HG03520 (cell line): ENCODE results near the gene CCT8L2.
"Not testable (repeated sequence)": the region's sequence is repeated elsewhere in the genome, so short reads cannot be mapped to it uniquely, and the experiment has no call there.

ENCODE experiments used
- ATAC-seq: cut with Tn5 transposase; IDR thresholded peaks from one replicate; pipeline ENCODE4 v1.9.1; 2021; ENCODE audit warnings: mild to moderate bottlenecking, moderate library complexity; ENCODE audit not compliant: unreplicated experiment

Gene CCT8L2

GRCh38 chr22:16592710-16593109 lies at the start of gene CCT8L2:
Gene CCT8L2 (minus strand): TSS chr22:16592810. CDS start chr22:16592550, 260 bp downstream.
- ATAC-seq, result not testable (repeated sequence)

GRCh38 chr22:16635442-16635841 lies 42.8 kb upstream of the CCT8L2 start:
- not testable (repeated sequence) for ATAC-seq

GRCh38 chr22:16634092-16634491 lies 41.5 kb upstream of the CCT8L2 start:
- not testable (repeated sequence) for ATAC-seq

- ATAC-seq, result not testable (repeated sequence)
Observed at GRCh38 chr22:16628476-16628875, 35.9 kb upstream of the CCT8L2 start.

- ATAC-seq, result not testable (repeated sequence)
Observed at GRCh38 chr22:16625018-16625417, 32.4 kb upstream of the CCT8L2 start.

GRCh38 chr22:16623595-16623994 lies 31.0 kb upstream of the CCT8L2 start:
- not testable (repeated sequence) for ATAC-seq

GRCh38 chr22:16617516-16617915 lies 24.9 kb upstream of the CCT8L2 start:
- not testable (repeated sequence) for ATAC-seq

GRCh38 chr22:16616390-16616938 lies 23.9 kb upstream of the CCT8L2 start:
- not testable (repeated sequence) for ATAC-seq

- not testable (repeated sequence) for ATAC-seq
Observed at GRCh38 chr22:16615606-16616245, 23.1 kb upstream of the CCT8L2 start.

GRCh38 chr22:16609548-16610261 lies 17.1 kb upstream of the CCT8L2 start:
- ATAC-seq, result no peak

- ATAC-seq, result no peak
Observed at GRCh38 chr22:16608931-16609330, 16.3 kb upstream of the CCT8L2 start.

GRCh38 chr22:16604257-16604998 lies 11.8 kb upstream of the CCT8L2 start:
- ATAC-seq, result not testable (repeated sequence)

GRCh38 chr22:16603770-16604242 lies 11.2 kb upstream of the CCT8L2 start:
- not testable (repeated sequence) for ATAC-seq

- ATAC-seq, result no peak
Observed at GRCh38 chr22:16603448-16603768, 10.8 kb upstream of the CCT8L2 start.

GRCh38 chr22:16602728-16603447 lies 10.3 kb upstream of the CCT8L2 start:
- not testable (repeated sequence) for ATAC-seq

- not testable (repeated sequence) for ATAC-seq
Observed at GRCh38 chr22:16602224-16602727, 9.7 kb upstream of the CCT8L2 start.

GRCh38 chr22:16601437-16602223 lies 9.0 kb upstream of the CCT8L2 start:
- ATAC-seq, result no peak

GRCh38 chr22:16600644-16601436 lies 8.2 kb upstream of the CCT8L2 start:
- not testable (repeated sequence) for ATAC-seq

- ATAC-seq, result not testable (repeated sequence)
Observed at GRCh38 chr22:16599648-16600047, 7.0 kb upstream of the CCT8L2 start.
